ENCODE data around the gene PKNOX1.
"Not testable (repeated sequence)": the region's sequence is repeated elsewhere in the genome, so short reads cannot be mapped to it uniquely, and the experiment has no call there.

PKNOX1 gene

GRCh38 chr21:42951193-42951592 is 23.2 kb upstream of the PKNOX1 start:
- not testable (repeated sequence) for DNase-seq (ENCODE audit: low read depth)

GRCh38 chr21:42956824-42957630 is 17.3 kb upstream of the PKNOX1 start:
- DNase-seq (ENCODE audit: low read depth) = no peak

- DNase-seq (ENCODE audit: low read depth) = not testable (repeated sequence)
Observed at GRCh38 chr21:42958122-42958521, 16.2 kb upstream of the PKNOX1 start.

- no peak for DNase-seq (ENCODE audit: low read depth)
Observed at GRCh38 chr21:42959728-42960127, 14.6 kb upstream of the PKNOX1 start.

GRCh38 chr21:42962380-42963007 is 11.9 kb upstream of the PKNOX1 start:
- no peak for DNase-seq (ENCODE audit: low read depth)

- DNase-seq (ENCODE audit: low read depth) = no peak
Observed at GRCh38 chr21:42964086-42964485, 10.3 kb upstream of the PKNOX1 start.

GRCh38 chr21:42964546-42965210 is 9.7 kb upstream of the PKNOX1 start:
- DNase-seq (ENCODE audit: low read depth) = no peak

- DNase-seq (ENCODE audit: low read depth) = no peak
Observed at GRCh38 chr21:42965211-42965560, 9.2 kb upstream of the PKNOX1 start.

- DNase-seq (ENCODE audit: low read depth) = not testable (repeated sequence)
Observed at GRCh38 chr21:42967616-42968015, 6.7 kb upstream of the PKNOX1 start.

GRCh38 chr21:42969193-42969600 is 5.2 kb upstream of the PKNOX1 start:
- no peak for DNase-seq (ENCODE audit: low read depth)

GRCh38 chr21:42970946-42971653 is 3.3 kb upstream of the PKNOX1 start:
- DNase-seq (ENCODE audit: low read depth) = no peak

- DNase-seq (ENCODE audit: low read depth) = no peak
Observed at GRCh38 chr21:42971897-42972275, 2.5 kb upstream of the PKNOX1 start.

GRCh38 chr21:42973309-42973990 is 912 bp upstream of the PKNOX1 start:
- DNase-seq (ENCODE audit: low read depth) = no peak

GRCh38 chr21:42974832-42975820 is 764 bp downstream of the PKNOX1 start:
- no peak for DNase-seq (ENCODE audit: low read depth)

- DNase-seq (ENCODE audit: low read depth) = no peak
Observed at GRCh38 chr21:42975886-42976608, 1.7 kb downstream of the PKNOX1 start.

GRCh38 chr21:42980312-42981213 is 6.2 kb downstream of the PKNOX1 start:
- no peak for DNase-seq (ENCODE audit: low read depth)

- no peak for DNase-seq (ENCODE audit: low read depth)
Observed at GRCh38 chr21:42981214-42981523, 6.8 kb downstream of the PKNOX1 start.

- DNase-seq (ENCODE audit: low read depth) = no peak
Observed at GRCh38 chr21:42981862-42982261, 7.5 kb downstream of the PKNOX1 start.

- no peak for DNase-seq (ENCODE audit: low read depth)
Observed at GRCh38 chr21:42983103-42983502, 8.7 kb downstream of the PKNOX1 start.

Measured in GM04504 (cell line).